ENCODE results near the gene IL1RN.

DNA sequence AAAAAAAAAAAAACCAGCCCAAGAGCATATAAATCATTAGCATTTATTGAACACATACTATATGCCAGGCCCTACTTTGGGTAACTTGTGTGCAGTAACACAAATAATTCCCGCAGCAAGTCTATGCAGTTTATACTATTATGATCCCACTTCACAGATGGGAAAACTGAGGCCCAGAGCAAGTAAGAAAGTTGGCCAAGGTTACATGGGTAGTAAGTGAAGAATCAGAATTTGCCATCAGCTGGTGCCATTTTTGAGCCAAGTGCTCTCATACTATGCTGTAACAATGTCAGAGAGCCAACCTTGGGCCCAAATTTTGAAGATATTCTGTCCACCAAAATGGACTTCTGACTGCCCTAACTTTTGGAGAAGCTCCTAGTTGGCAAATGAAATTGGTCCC, 32.9 kb downstream of the IL1RN start:
- TF ChIP-seq POLR2AphosphoS5 (IDR thresholded peaks at IDR 0.05) (no peak), CTCF (IDR thresholded peaks at IDR 0.05) (no peak), POLR2A (IDR thresholded peaks at IDR 0.05) (no peak), EP300 (IDR thresholded peaks at IDR 0.05) (no peak)
